Astrocyte (in vitro differentiated cells and primary cell): ENCODE measurements around the gene TAF1B.

Source experiments
- CTCF ChIP-seq: IDR thresholded peaks from 2 replicates; pipeline ENCODE4 v1.5.1; 2011; ENCODE audit warnings: low read depth, mild to moderate bottlenecking, inconsistent platforms, low read length, moderate library complexity; ENCODE audit not compliant: insufficient read depth
- EZH2 ChIP-seq: IDR thresholded peaks from 2 replicates; pipeline ENCODE4 v1.6.1; 2012; ENCODE audit warnings: mild to moderate bottlenecking, low read length, inconsistent platforms; ENCODE audit not compliant: insufficient read depth

- no peak for TF ChIP-seq EZH2
- no peak for TF ChIP-seq CTCF
Measured at GRCh38 chr2:9844576-9844975, 1.3 kb downstream of the TAF1B start.
